ENCODE results near the gene ODF2.

Gene ODF2

DNA sequence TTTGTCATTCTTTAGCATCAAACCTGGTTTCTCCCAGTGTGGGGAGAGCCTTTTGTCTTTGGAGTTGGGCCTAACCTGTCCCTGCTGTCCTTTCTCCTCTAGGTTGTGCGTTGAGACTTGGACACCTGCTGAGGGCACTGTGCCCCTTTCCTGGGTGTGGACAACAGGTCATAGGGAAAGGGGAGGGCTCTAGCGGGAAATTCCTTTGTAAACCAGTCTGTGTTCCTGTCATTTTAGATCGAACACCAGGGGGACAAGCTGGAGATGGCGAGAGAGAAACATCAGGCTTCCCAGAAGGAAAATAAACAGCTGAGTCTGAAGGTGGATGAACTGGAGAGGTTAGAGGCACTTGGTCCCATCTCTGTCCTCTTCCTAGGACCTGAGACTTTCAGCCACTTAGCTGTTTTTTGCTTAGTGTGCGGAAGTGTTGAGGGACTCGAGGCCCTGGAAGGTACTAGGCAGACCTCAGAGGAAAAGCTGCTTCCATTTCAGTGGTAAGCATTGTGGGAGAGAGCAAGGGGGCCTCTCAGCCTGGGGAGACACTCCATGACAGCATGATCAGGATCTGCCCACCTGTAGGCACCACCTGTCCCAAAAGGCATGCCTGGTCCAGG is 40.1 kb downstream of the ODF2 start:
- Histone ChIP-seq H3K4me2 (ENCODE audit: low read length) (no peak overlapping the region), H3K9me3 (ENCODE audit: low read length) (no peaks in the 10 kb centered on the region), H4K20me1 (ENCODE audit: insufficient read depth, low read length) (no peaks in the 10 kb centered on the region), H3K9ac (ENCODE audit: low read length) (no peak overlapping the region), H3K27me3 (ENCODE audit: insufficient read depth, low read length) (no peaks in the 10 kb centered on the region), H3K79me2 (ENCODE audit: insufficient read depth, low read length) (no peaks in the 10 kb centered on the region), H3K27ac (ENCODE audit: low read depth, low read length, poor library complexity, severe bottlenecking) (no peak overlapping the region), H3K9me2 (ENCODE audit: low read depth, low read length) (no peaks in the 10 kb centered on the region), H3K4me3 (ENCODE audit: low read depth, low read length, poor library complexity, severe bottlenecking) (no peak overlapping the region), H3F3A (ENCODE audit: insufficient read depth, low read length) (no peaks in the 10 kb centered on the region), H3K4me1 (ENCODE audit: insufficient read depth, low read length, severe bottlenecking) (peaks cover 9% of the 10 kb centered on the region), H3K36me3 (ENCODE audit: insufficient read depth, low read length) (peaks cover 75% of the 10 kb centered on the region), H2AFZ (ENCODE audit: low read length) (no peak overlapping the region)
- TF ChIP-seq, protein P1, sequence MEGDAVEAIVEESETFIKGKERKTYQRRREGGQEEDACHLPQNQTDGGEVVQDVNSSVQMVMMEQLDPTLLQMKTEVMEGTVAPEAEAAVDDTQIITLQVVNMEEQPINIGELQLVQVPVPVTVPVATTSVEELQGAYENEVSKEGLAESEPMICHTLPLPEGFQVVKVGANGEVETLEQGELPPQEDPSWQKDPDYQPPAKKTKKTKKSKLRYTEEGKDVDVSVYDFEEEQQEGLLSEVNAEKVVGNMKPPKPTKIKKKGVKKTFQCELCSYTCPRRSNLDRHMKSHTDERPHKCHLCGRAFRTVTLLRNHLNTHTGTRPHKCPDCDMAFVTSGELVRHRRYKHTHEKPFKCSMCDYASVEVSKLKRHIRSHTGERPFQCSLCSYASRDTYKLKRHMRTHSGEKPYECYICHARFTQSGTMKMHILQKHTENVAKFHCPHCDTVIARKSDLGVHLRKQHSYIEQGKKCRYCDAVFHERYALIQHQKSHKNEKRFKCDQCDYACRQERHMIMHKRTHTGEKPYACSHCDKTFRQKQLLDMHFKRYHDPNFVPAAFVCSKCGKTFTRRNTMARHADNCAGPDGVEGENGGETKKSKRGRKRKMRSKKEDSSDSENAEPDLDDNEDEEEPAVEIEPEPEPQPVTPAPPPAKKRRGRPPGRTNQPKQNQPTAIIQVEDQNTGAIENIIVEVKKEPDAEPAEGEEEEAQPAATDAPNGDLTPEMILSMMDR (IDR thresholded peaks at IDR 0.05; ENCODE audit: low read length) = no peak
- TF ChIP-seq EZH2 (IDR thresholded peaks at IDR 0.05; ENCODE audit: borderline replicate concordance, low read length) = no peak

DNA sequence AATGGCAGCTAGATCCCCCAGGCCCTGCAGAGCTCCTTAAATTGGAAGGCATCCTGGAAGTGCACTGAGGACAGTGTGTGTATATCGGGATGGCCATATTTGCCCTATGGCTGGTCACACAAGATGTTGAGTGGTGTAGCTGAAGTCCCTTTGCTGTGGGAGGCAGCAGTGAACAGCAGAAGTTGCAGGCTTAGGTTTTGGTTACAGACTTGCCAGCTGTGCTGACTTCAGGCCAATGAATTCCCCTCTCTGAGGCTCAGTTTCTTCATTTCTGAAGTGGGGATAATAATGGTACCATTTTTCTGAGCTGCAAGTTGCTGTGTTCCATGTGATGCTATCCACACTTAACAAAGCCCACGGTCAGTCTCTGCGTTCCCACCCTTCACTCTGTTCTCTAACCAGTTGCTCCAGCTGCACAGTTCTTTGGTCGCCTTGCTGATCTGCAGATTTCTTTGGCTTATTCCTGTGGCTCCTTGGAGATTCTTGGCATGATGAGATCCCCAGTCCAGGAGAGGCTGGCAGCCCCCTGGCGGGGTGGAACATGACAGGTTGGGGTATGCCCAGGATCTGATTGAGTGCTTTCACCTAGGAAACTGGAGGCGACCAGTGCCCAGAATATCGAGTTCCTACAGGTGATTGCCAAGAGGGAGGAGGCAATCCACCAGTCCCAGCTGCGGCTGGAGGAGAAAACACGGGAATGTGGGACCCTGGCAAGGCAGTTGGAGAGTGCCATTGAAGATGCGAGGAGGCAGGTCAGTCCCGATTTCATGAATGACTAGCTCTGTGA is 42.2 kb downstream of the ODF2 start:
- Histone ChIP-seq H2AFZ (ENCODE audit: low read length) (no peak overlapping the region), H3K4me2 (ENCODE audit: low read length) (no peak overlapping the region), H3K9me2 (ENCODE audit: low read depth, low read length) (no peaks in the 10 kb centered on the region), H3K79me2 (ENCODE audit: insufficient read depth, low read length) (no peaks in the 10 kb centered on the region), H3K4me3 (ENCODE audit: low read depth, low read length, poor library complexity, severe bottlenecking) (no peak overlapping the region), H3K9me3 (ENCODE audit: low read length) (no peaks in the 10 kb centered on the region), H3F3A (ENCODE audit: insufficient read depth, low read length) (no peaks in the 10 kb centered on the region; the same call in 1 of the 2 replicates), H3K27ac (ENCODE audit: low read depth, low read length, poor library complexity, severe bottlenecking) (no peak overlapping the region), H3K27me3 (ENCODE audit: insufficient read depth, low read length) (no peaks in the 10 kb centered on the region), H3K4me1 (ENCODE audit: insufficient read depth, low read length, severe bottlenecking) (peaks cover 9% of the 10 kb centered on the region), H3K9ac (ENCODE audit: low read length) (no peak overlapping the region), H3K36me3 (ENCODE audit: insufficient read depth, low read length) (peaks cover 76% of the 10 kb centered on the region), H4K20me1 (ENCODE audit: insufficient read depth, low read length) (no peaks in the 10 kb centered on the region)
- TF ChIP-seq, protein P1 (IDR thresholded peaks at IDR 0.05; ENCODE audit: low read length) = no peak
- TF ChIP-seq EZH2 (IDR thresholded peaks at IDR 0.05; ENCODE audit: borderline replicate concordance, low read length) = no peak

DNA sequence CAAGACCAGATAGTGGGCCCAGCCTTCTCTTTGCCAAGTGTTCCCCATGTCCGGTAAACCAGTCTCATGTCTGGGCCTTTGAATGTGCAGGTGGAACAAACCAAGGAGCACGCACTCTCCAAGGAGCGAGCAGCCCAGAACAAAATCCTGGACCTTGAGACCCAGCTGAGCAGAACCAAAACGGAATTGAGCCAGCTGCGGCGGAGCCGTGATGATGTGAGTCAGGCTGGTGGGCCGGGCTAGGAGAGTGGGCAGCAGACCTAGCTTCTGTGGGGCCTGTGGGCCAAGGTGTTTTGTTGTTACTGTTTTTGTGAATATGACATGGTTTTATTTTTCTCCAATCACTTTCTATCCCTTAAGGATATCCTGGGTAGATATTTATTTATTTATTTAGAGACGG is 43.1 kb downstream of the ODF2 start:
- peaks cover 75% of the 10 kb centered on the region for H3K36me3 ChIP-seq (ENCODE audit: insufficient read depth, low read length)
- no peaks in the 10 kb centered on the region for H4K20me1 ChIP-seq (ENCODE audit: insufficient read depth, low read length)
- no peak overlapping the region for H3K4me3 ChIP-seq (ENCODE audit: low read depth, low read length, poor library complexity, severe bottlenecking)
- H3K79me2 ChIP-seq (ENCODE audit: insufficient read depth, low read length) = no peaks in the 10 kb centered on the region
- H3K4me1 ChIP-seq (ENCODE audit: insufficient read depth, low read length, severe bottlenecking) = peaks cover 11% of the 10 kb centered on the region
- no peak overlapping the region for H2AFZ ChIP-seq (ENCODE audit: low read length)
- no peaks in the 10 kb centered on the region for H3K9me3 ChIP-seq (ENCODE audit: low read length)
- no peaks in the 10 kb centered on the region for H3K9me2 ChIP-seq (ENCODE audit: low read depth, low read length)
- TF ChIP-seq EZH2 (IDR thresholded peaks at IDR 0.05; ENCODE audit: borderline replicate concordance, low read length) = no peak
- TF ChIP-seq, protein P1 (IDR thresholded peaks at IDR 0.05; ENCODE audit: low read length) = no peak
- no peaks in the 10 kb centered on the region; the same call in 1 of the 2 replicates for H3F3A ChIP-seq (ENCODE audit: insufficient read depth, low read length)
- no peak overlapping the region for H3K4me2 ChIP-seq (ENCODE audit: low read length)
- H3K27me3 ChIP-seq (ENCODE audit: insufficient read depth, low read length) = no peaks in the 10 kb centered on the region
- H3K9ac ChIP-seq (ENCODE audit: low read length) = no peak overlapping the region
- H3K27ac ChIP-seq (ENCODE audit: low read depth, low read length, poor library complexity, severe bottlenecking) = no peak overlapping the region

Measured in OCI-LY1 (cell line).